ENCODE data around the gene CLDN1.
A peak's percentile ranks its signal among the peaks of the same experiment; 100 is the strongest.

CLDN1 gene

DNA sequence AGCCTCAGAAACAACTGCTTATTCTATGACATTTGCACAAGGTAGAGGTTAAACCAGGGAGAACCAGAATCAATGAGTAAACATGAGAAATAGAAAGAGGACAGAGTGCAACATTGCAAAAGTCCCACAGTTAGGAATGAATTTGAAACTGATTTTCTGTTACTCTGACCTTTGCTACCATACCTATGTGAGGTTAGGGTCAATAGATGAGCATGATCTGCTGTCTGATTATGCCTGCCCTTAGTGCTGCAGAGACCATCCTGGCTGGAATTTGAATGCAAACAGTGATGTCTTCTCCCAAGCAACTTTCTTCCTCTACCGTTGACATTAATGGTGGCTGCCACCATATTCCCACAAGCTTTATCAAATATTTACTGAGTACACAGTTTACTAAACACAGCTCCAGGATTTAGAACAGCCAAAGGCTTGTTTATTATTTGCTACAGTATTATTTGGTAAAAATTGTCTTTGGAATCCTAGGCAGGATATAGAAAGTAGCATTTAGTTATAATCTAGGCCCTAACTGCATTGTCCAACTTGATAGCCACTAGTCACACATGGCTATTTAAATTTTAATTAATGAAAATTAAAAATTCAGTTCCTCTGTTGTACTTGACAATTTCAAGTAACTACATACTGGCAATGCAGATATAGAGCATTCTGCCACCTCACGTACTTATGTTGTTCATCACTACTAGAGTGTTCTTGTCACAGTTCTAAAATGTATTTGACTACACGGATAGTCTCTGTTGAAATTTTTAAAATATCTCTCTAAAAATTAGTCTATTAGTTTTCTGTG, 8.9 kb upstream of the CLDN1 start:
- DNase-seq = no peak

DNA sequence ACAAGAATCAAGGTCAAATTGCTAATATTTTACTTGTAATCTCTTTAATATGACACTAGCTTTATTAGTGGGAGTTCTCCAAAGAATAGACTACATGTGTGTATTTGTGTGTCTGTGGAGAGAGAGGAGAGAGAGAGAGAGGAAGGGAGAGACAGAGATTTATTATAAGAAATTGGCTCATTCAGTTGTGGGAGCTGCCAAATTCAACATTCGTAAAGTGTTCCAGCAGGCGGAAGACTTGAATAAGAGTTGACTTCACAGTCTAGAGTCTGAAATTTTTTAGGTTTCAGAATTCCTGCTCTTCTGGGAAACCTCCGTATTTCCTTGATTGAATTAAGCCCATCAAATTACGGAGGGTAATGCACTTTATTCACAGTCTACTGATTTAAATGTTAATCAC, 4.7 kb upstream of the CLDN1 start:
- no peak for DNase-seq

DNA sequence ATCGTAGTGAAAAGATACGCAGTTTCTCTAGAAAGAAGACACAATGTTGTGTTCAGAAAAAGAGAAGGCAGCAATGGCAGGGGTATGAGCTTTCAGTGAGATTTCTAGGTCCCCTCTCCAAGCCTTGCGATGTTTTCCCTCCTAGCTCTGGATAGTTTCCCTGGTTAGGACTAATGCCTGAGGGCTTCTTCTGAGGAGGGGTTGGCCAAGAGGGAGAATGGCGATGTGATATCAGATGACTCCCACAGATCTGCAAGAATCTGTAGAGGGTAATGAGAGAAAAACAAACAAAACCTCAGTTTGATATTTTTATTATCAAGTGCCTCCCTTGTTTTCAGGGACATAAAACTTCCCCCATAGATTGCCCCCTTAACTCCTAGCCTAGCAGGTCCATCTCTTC, 4.1 kb upstream of the CLDN1 start:
- no peak for DNase-seq

DNA sequence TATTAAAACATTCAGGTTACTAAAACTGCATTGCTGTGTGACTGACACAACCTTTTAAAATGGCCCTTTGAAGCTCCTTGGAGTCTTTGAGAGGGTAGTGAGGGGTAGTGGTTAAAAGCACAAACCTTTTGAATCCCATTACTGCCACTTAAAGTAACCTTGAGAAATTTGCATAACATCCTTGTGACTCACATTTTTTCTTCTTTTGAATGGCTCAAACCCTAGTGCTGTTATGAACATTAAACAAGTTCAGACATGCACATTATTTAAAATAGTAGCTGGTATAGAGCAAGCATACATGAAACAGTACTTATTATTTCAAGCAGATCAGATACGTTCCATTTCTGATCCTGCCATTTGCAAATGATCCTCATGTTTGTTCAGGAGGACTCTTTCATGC, 3.7 kb upstream of the CLDN1 start:
- peak in 1 of 3 donors; percentile 11 for DNase-seq

DNA sequence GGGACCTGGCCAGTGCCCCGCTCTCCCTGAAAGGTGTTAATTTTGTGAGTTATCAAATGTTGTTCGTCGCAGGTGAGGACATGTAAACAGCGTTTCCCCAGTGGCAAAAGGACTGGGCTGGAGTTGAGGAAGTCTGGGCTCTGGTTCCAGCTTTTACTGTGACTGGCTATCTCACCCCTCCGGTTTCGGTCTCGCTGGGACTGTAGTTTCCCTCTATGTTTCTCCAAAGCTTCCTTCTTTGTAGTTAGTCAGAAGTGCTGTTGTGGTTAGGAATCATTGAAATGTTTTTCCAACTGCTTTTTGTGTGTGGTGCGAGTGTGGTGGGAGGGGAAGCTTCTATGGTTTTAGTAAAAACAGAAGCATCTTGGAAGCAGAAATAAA, 990 bp upstream of the CLDN1 start:
- DNase-seq = peak; percentile 89 to 94 (median 93)

DNA sequence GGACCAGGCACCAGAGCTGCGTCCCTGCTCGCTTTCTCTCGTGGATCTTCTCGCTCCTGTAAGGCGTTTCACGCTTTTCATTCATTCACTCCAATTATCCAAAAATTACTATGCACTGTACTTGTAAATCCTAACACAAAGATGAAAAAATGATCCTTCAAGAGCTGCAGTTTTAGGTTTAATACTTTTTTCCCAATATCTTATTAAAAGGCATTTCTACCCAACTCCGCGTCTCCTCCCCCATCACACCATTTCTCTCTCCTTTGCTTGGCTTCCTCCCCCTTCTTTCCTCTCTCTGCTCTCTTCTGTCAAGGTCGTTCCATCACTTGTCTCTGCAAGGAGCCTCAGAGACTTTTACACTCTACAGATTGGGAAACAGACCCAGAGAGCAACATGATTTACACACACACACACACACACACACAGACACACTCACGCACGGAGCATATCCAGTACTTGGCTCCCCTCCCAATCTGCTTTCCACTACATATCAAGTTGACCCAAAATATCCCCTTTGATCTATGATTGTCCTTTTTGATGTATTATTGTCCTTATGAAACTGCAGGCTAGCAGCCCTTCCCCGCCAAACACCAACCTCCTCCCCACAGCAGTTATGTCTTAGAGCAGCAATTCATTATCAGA, 479 bp upstream of the CLDN1 start:
- peak in 1 of 3 donors; percentile 36 for DNase-seq

DNA sequence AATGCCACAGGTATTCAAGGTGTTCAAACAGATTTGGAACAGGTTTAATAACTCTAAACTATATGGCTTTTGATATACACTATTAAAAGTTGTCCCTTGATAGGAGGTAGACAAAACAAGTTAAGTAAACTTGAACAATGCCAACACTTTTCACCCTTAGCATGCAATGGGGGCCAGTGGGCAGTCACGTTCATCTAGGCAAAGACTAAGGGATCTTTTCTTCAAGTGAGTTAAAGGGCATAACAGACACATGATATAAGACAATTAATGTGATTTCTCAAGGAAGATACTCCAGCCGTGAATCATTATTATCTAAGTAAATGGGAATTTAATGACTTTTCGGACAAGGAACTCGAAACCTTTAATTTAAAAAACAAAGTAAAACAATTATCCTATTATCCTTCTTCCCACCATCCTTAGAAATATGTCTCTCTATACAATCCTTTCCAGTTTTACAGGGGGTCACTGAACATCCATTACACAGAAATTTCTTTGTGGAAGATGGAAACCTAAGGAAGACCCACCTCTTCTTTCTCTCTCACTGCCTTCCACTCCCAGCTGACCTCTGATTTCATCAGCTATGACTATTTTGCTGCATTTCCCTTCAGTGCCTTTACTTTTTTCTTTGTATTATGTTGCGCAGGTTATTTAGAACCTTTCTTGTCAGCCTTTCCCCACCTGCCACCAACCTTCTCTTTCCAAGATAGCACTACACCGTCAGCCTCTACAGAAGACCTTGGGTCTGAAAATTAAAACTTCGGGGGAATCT, 1.5 kb downstream of the CLDN1 start:
- DNase-seq = no peak

DNA sequence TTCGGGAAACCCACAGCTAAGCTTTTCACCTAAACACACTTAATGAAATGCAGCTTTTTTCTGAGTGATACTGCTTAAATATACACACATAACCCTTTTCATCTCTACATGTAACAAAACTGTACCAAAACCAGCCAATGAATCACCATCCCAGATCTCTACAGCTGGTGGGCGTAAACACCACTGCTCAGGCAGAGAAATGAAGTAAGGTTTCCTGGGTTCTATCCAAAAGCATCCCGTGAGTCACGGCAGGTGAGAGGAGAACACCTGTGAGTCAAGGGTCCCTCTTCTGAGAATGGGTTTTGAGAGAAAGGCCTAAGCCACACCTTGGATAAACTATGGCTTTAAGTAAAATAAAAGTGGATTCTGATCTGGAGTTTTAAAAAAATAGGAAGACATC, 2.6 kb downstream of the CLDN1 start:
- DNase-seq = no peak

DNA sequence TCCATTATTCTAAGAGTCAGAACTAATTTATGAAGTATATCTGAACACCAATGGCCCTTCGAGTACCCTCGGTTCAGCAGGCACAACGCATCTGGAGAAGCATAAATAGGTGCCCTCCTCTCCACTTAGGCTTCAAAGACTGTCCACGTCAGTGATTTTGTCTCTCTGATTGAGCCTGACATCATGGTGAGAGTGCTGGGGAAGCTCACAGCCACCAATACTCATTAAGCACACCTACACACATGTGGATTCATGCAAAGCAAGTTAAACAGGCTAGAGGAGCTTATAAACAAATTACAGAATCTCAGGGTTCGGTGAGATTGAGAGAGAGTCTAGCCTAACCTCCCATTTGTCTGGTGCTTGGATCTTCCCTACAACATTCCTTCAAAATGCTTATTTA, 3.6 kb downstream of the CLDN1 start:
- DNase-seq = no peak

DNA sequence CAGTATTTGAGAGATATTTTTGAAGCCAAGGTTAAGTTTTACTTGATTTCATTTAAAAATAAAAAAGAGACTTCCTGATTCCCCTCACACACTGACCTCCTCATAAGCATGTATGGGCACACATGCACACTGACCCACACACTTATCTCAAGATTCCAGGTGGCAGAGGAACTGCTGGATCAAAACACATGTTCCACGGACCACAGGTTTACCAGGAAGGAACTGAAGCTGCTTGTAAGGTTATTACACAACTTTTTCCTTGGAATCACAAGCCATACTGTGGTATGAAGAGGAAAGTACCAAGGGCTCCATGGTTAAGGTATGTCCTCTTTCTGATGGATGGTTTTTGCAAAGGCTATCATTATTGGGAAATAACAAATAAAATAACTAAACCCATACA, 7.5 kb downstream of the CLDN1 start:
- DNase-seq = no peak

DNA sequence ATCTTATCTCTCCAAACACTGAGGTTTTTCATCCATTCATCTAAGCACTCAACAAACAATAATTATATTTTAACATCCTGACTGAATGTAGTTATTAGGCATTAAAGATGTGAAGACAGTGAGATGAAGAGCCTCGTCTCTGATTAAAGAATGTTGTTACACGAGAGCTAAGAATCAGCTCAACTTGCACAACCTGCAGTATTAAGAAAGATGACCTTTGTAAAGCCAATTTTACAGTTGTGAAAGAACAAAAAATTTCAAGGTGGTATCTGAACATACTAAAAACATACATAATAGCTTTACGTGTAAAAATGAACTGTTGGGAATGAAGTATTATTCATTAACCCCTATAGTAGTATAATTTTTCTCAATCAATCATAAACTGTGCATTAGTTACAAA, 12.8 kb downstream of the CLDN1 start:
- no peak for DNase-seq

DNA sequence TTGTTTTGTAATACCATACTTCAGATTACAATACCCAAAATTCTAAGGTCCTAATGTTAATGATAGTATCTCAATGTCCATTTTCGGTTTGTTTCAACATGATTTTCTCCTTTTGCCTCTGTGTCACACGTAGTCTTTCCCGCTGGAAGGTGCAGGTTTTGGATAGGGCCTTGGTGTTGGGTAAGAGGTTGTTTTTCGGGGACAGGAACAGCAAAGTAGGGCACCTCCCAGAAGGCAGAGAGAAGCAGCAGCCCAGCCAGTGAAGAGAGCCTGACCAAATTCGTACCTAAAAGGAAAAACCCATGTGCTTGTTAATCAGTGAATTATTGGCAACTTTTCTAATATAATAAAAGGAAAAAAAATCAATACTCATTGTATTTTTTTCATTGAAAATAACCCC, 14.1 kb downstream of the CLDN1 start:
- no peak for DNase-seq

DNA sequence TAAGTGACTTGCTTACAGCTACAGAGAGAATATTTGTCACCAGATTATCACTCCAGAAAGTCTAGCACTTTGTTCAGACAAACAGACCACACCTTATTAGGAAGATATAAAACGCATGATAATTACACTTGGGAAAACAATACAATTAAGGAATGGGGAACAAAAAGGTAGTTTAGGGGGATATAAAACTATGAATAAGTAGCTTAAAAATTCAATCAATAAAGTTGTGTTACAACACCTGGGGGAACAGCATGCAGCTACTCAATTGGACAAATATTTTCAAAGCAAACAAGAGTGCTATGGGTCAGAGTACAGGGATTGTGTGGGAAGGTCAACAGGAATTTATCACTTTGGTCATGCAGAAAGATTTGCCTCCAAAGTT, 15.1 kb downstream of the CLDN1 start:
- DNase-seq = no peak

DNA sequence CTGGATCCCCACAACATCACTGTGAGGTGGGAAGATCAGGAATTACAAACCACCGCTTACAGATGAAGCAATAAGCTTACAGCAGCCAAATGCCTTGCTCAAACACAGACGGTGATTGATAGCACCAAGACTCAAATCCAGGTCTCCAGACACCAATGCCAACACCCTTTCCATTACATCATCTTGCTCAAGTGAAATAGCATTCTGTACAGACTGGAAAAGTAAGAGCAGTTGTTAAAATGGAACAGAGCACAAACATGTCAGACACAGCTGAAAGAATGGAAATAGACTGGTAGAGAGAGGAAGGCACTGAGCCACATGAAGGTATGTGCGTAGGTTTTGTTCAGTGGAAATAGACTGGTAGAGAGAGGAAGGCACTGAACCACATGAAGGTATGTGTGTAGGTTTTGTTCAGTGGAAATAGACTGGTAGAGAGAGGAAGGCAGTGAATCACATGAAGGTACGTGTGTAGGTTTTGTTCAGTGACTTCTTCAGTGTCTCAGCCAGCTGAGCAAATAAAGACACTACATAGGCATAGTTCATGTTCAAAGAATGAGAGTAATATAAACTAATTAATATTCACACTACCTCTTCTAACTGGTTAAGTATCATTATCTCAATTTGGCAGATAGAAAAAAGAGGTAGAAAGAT, 15.6 kb downstream of the CLDN1 start:
- no peak for DNase-seq

DNA sequence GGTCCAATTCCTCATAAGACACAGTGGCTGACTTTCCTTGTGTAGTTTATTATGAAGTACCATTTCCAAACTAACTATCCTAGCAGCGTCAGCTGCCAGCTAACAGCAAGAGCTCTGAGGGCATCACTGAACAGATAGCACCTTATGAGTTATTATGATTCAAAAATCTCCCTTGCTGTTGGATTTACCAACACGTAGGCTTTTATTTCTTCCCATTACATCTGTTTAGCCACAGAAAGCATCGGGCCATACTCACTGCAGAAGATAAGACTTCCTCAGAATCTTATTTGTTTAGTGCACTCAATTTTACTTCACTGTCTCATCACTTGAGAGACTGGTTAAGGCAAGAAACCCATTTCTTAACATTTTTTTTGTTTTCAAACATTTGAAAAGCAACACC, 16.2 kb downstream of the CLDN1 start:
- DNase-seq = no peak

DNA sequence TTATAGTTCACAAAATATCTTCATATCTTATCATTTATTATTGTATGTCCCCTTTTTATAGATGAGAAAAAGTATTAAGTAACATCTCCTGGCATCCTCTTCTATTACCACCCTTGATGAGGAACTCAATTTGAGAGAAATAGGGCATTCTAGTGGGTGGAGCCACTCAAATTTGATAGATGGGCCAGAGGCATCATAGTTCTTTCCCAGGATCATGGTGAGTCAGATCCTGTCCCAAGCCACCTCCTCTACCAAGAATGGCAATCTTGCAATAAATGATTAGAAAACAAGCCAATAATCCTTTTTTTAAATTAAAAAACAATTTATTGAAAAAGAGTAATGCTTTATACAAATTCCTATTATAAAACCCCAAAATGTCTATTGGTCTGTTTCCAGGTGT, 16.8 kb downstream of the CLDN1 start:
- DNase-seq = peak; percentile 16 to 29 (median 29)

DNA sequence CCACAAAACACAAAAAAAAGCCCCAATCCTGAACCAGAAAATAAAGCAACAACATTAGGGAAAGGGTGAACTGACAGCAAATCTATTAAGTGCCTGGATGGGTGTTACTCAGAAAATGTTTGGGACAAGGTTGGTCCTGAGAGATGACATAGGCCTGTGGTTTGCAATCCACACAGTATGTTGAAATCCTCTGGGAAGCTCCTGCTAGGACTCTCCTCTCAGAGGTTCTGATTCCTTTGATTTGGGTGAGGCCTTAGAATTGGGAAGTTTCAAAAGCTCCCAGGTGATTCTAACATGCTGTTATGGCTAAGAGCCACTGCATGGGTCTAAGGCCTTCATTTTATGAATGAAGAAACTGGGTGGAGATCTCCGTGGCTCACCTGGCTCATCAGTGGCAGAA, 18.4 kb downstream of the CLDN1 start:
- no peak for DNase-seq

DNA sequence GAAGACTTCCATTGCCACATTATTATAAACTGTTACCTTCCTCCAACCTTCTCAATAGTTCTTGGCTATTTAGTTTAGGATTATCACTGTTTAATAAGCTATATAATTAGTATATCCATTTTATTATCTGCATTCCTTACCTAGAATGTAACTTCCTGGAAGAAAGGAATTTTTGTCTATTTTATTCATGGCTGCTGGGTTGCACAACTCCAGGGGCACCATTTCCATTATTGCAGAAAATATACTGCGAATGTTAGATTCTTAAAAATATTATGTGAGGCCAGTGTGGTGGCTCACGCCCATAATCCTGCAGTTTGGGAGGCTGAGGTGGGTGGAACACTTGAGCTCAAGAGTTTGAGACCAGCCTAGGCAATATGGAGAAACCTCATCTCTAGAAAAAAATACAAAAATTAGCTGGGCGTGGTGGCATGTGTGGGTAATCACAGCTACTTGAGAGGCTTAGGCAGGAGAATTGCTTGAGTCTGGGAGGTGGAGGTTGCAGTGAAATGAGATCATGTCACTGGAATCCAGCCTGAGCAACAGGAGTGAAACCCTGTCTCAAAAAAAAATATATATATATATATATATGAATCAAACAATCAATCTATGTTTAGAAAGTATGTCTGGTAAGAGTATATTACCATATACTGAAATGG, 19.9 kb downstream of the CLDN1 start:
- no peak for DNase-seq

DNA sequence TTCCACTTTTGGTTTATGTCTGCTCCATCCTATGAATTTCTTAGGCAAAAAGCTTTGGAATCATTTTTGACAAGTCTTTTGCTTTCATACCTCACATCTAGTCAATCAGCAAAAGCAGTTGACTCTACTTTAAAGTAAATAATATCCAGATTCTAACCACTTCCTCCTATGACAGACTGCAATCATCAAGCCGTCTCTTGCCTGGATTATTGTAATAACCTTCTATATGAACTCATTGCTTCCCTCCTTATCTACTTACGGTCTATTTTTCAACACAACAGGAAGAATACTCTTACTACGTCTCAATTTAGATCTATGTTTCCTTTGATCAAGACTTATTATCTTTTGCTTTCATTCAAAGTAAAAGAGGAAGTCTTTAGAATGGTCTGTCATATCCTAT, 20.7 kb downstream of the CLDN1 start:
- DNase-seq = peak in 2 of 3 donors; percentile 8 to 42

DNA sequence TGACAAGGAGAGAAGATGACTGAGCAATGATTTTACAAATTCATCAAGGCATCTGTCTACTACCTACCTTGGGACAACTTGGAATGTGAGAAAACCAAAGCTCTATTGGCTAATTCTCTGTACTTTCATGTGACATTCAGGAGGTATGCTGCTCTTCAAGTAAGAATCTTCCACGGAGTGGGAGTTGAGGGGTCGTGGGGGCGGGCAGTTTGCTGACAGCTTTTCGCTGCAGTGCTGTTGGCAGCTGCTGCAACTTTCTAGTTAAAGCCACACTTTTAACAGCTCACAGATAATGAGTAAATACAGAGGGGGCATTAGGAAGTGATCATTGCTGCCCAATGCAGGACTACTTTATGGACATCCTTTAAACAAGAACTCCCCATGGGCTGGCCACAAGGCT, 22.3 kb downstream of the CLDN1 start:
- no peak for DNase-seq

DNA sequence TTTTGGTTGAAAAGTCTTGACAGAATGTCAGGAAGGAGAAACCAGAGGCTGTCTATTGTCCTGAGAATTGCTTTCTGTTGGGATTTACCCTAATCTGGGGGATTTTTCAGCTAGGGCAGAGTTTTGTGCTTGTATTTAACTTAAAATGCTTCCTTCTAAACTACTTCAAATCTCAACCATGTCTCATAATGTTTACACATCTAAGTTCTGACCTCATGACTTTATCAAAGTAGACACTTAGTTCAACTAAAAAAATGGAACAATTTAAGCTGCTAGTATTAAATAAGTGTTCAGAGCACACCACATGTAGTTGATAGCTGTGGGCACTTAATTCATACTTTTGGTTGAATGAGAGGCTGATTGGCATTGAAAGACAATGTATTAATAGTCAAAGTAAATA, 28.2 kb downstream of the CLDN1 start:
- DNase-seq = no peak

DNA sequence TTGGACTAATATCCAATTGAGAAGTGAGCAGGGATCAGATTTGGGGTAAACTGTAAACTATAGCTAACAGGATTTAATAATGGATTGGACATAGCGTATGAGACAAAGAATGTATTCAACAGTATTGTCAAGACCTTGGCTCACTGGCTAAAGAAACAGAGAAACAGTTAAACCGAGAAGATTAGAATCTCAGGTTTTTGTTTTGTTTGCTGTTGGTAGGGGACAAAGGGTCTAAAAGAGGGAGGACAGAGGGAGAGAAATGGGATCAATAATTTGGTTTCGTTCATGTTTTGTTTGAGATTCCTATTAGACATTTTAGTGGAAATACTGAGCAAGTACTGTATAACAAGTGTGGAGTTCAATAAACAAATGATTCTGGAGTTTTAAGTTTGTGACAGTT, 28.6 kb downstream of the CLDN1 start:
- no peak for DNase-seq

DNA sequence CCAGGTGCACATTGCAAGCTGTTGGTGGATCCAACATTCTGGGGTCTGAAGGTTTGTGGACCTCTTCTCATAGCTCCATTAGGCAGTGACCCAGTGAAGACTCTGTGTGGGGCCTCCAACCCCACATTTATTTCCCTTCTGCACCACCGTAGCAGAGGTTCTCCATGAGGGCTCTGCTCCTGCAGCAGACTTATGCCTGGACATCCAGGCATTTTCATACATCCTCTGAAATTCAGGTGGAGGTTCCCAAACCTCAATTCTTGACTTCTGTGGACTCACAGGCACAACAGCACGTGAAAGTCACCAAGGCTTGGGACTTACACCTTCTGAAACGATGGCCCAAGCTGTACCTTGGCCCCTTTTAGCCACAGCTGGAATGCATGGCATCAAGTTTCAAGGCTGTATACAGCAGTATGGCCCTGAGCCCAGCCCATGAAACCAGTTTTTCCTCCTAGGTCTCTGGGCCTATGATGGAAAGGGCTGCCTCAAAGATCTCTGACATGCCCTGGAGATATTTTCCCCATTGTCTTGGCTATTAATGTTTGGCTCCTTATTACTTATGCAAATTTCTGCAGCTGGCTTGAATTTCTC, 30.2 kb downstream of the CLDN1 start:
- DNase-seq = peak in 1 of 3 donors; percentile 36

Measured in suppressor macrophage treated with lipopolysaccharide for 1 hour (primary cell).